Activated naive CD4-positive, alpha-beta T cell treated with anti-CD3 and anti-CD28 coated beads for 36 hours (primary cell): ENCODE measurements around the gene SRRM3. TPM values are rescaled to one million over a fixed set of nuclear protein-coding genes. Genes with fewer than 3 reads are reported as not detected.
"Not testable (repeated sequence)": the region's sequence is repeated elsewhere in the genome, so short reads cannot be mapped to it uniquely, and the experiment has no call there.

Experiments used
- CTCF ChIA-PET: fragments of 350-600 bp; sonication (Branson Sonifier 250); formaldehyde crosslinking; loops from one replicate; lab custom pipeline; 2021; ENCODE audit warnings: antibody characterized with exemption; lab: Charles Lee
- DNase-seq: peaks from one replicate; pipeline ENCODE4 v3.0.0-alpha.2; 2020
- H3K27ac Mint-ChIP-seq: one replicate; pipeline ENCODE4 v1.8.0; 2021; ENCODE audit warnings: mild to moderate bottlenecking, mixed read lengths
- H3K27me3 Mint-ChIP-seq: one replicate; pipeline ENCODE4 v1.8.0; 2021; ENCODE audit warnings: low read depth, mixed read lengths
- H3K36me3 Mint-ChIP-seq: one replicate; pipeline ENCODE4 v1.8.0; 2021; ENCODE audit warnings: low read depth, mixed read lengths
- H3K4me1 Mint-ChIP-seq: one replicate; pipeline ENCODE4 v1.8.0; 2021; ENCODE audit warnings: low read depth, mixed read lengths
- H3K4me3 Mint-ChIP-seq: one replicate; pipeline ENCODE4 v1.8.0; 2021; ENCODE audit warnings: mild to moderate bottlenecking, moderate library complexity, mixed read lengths
- H3K9me3 Mint-ChIP-seq: one replicate; pipeline ENCODE4 v1.8.0; 2021; ENCODE audit warnings: mixed read lengths
- intact Hi-C: fragments of 100-400 bp; cut with micrococcal nuclease; formaldehyde crosslinking; loops from one replicate; pipeline ENCODE4 v1.15.1; 2023
- total RNA-seq, 2 experiments: library from RNA; stranded (reverse); gene quantifications; one replicate each; pipeline ENCODE4 v1.2.3, GENCODE V29; 2021

SRRM3 gene
- total RNA-seq, 2 experiments from 2014 or later: not detected

GRCh38 chr7:76330673-76331072 is 129.0 kb downstream of the SRRM3 start:
- H3K36me3 Mint-ChIP-seq: peaks cover 31% of the 10 kb centered on the region
- no peak overlapping the region for H3K4me3 Mint-ChIP-seq
- H3K27ac Mint-ChIP-seq: no peak overlapping the region
- no peaks in the 10 kb centered on the region for H3K9me3 Mint-ChIP-seq
- no peaks in the 10 kb centered on the region for H3K27me3 Mint-ChIP-seq
- intact Hi-C loops: no loop called here
- CTCF ChIA-PET: no interaction called here
- DNase-seq: no peak
- peaks cover 40% of the 10 kb centered on the region for H3K4me1 Mint-ChIP-seq

GRCh38 chr7:76332078-76332477 is 130.4 kb downstream of the SRRM3 start:
- CTCF ChIA-PET: interaction anchor here (0.6 kb wide), 1 partner anchor 206 kb away, joined by 6 read pairs; no protein-coding TSS in a partner anchor
- peaks cover 46% of the 10 kb centered on the region for H3K4me1 Mint-ChIP-seq
- no peaks in the 10 kb centered on the region for H3K9me3 Mint-ChIP-seq
- peaks cover 25% of the 10 kb centered on the region for H3K36me3 Mint-ChIP-seq
- DNase-seq: no peak
- intact Hi-C loops: no loop called here
- H3K4me3 Mint-ChIP-seq: no peak overlapping the region
- no peak overlapping the region for H3K27ac Mint-ChIP-seq
- no peaks in the 10 kb centered on the region for H3K27me3 Mint-ChIP-seq

GRCh38 chr7:76333511-76334101 is 131.9 kb downstream of the SRRM3 start:
- H3K9me3 Mint-ChIP-seq: no peaks in the 10 kb centered on the region
- H3K4me3 Mint-ChIP-seq: no peak overlapping the region
- H3K27me3 Mint-ChIP-seq: no peaks in the 10 kb centered on the region
- no peak for DNase-seq
- intact Hi-C loops: no loop called here
- H3K36me3 Mint-ChIP-seq: peaks cover 18% of the 10 kb centered on the region
- H3K27ac Mint-ChIP-seq: no peak overlapping the region
- H3K4me1 Mint-ChIP-seq: peaks cover 50% of the 10 kb centered on the region
- CTCF ChIA-PET: interaction anchor here (0.5 to 1.3 kb wide), 4 partner anchors 20 to 179 kb away, joined by 3 to 4 read pairs (median 4); no protein-coding TSS in a partner anchor

- Mint-ChIP-seq H3K4me1 (peaks cover 45% of the 10 kb centered on the region), H3K9me3 (no peaks in the 10 kb centered on the region)
- intact Hi-C loops: no loop called here
Measured at GRCh38 chr7:76334320-76334967, 132.7 kb downstream of the SRRM3 start.

GRCh38 chr7:76335417-76335816 is 133.7 kb downstream of the SRRM3 start:
- CTCF ChIA-PET, H3K4me3 Mint-ChIP-seq, intact Hi-C loops, DNase-seq, H3K27ac Mint-ChIP-seq, H3K27me3 Mint-ChIP-seq, H3K9me3 Mint-ChIP-seq: not testable (repeated sequence)
- peaks cover 46% of the 10 kb centered on the region for H3K4me1 Mint-ChIP-seq
- H3K36me3 Mint-ChIP-seq: peaks cover 13% of the 10 kb centered on the region

More at GRCh38 chr7:76334320-76334967, 132.7 kb downstream of the SRRM3 start:
- CTCF ChIA-PET: interaction anchor here (0.5 to 1.3 kb wide), 3 partner anchors 21 to 180 kb away, joined by 3 to 4 read pairs (median 3); no protein-coding TSS in a partner anchor
- H3K4me3 Mint-ChIP-seq: no peak overlapping the region
- H3K27me3 Mint-ChIP-seq: no peaks in the 10 kb centered on the region
- no peak for DNase-seq
- no peak overlapping the region for H3K27ac Mint-ChIP-seq
- peaks cover 12% of the 10 kb centered on the region for H3K36me3 Mint-ChIP-seq

GRCh38 chr7:76336094-76336493 is 134.4 kb downstream of the SRRM3 start:
- Mint-ChIP-seq H3K27me3 (no peaks in the 10 kb centered on the region), H3K4me1 (peaks cover 52% of the 10 kb centered on the region), H3K9me3 (no peaks in the 10 kb centered on the region), H3K4me3 (no peak overlapping the region), H3K36me3 (peaks cover 15% of the 10 kb centered on the region), H3K27ac (no peak overlapping the region)
- DNase-seq: no peak
- intact Hi-C loops: no loop called here
- CTCF ChIA-PET: no interaction called here

Other genes with a start within 250 kb of the SRRM3 start
- gene TMEM120A, start 207.3 kb upstream of the SRRM3 start, total RNA-seq: 10 to 100 TPM; 17.0 to 22.4 TPM
- 10 to 100 TPM; 27.6 to 28.1 TPM for gene STYXL1, start 153.9 kb upstream of the SRRM3 start, total RNA-seq
- 100 to 1,000 TPM; 325 TPM for gene MDH2, start 153.8 kb upstream of the SRRM3 start, total RNA-seq
- gene HSPB1, start 100.8 kb downstream of the SRRM3 start, total RNA-seq: 100 to 1,000 TPM; 106 to 115 TPM
- 10 to 100 TPM; 95.3 to 96.9 TPM for gene YWHAG, start 157.1 kb downstream of the SRRM3 start, total RNA-seq
- gene SSC4D, start 207.8 kb downstream of the SRRM3 start, total RNA-seq: under 1 TPM; 0.57 to 0.62 TPM
- gene ZP3, start 223.1 kb downstream of the SRRM3 start, total RNA-seq: 10 to 100 TPM; 26.6 to 32.6 TPM